ENCODE measurements around the gene SPATA1. TPM values are rescaled to one million over a fixed set of nuclear protein-coding genes. Genes with fewer than 3 reads are reported as not detected.
A peak's percentile ranks its signal among the peaks of the same experiment; 100 is the strongest.

SPATA1 gene
- total RNA-seq, 2 experiments from 2014 or later = 3.3 to 3.4 TPM

DNA sequence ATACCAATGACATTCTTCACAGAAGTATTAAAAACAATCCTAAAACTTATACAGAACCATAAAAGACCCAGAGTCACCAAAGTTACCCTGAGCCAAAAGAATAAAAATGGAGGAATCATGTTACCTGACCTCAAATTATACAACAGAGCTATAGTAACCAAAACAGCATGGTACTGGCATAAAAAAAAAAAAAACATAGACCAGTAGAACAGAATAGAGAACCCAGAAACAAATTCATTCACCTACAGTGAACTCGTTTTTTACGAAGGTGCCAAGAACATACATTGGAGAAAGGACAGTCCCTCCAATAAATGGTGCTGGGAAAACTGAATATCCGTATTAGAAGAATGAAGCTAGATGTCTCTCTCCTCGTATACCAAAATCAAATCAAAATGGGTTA lies 2.8 kb downstream of the SPATA1 start:
- ChIA-PET CTCF (interaction anchor here (1.3 to 2.1 kb wide), 2 partner anchors 65 to 111 kb away, joined by 4 read pairs; partner anchors contain the start of gene CTBS), POLR2A (interaction anchor here (0.8 to 0.9 kb wide), 2 partner anchors 65 to 70 kb away, joined by 4 to 5 read pairs; partner anchors contain the start of gene CTBS)
- H3K27me3 Mint-ChIP-seq (ENCODE audit: low read depth) = no peaks in the 10 kb centered on the region
- peaks cover 9% of the 10 kb centered on the region for H3K9me3 Mint-ChIP-seq (ENCODE audit: insufficient read depth)
- H3K36me3 Mint-ChIP-seq (ENCODE audit: low read depth) = peaks cover 32% of the 10 kb centered on the region
- ATAC-seq (no peak), DNase-seq (no peak)
- no peak overlapping the region for H3K4me3 Mint-ChIP-seq
- peaks cover 15% of the 10 kb centered on the region for H3K4me1 Mint-ChIP-seq (ENCODE audit: low read depth)
- H3K27ac Mint-ChIP-seq = no peak overlapping the region

GRCh38 chr1:84510165-84510564 lies 4.0 kb downstream of the SPATA1 start:
- ATAC-seq (no peak), DNase-seq (no peak)
- Mint-ChIP-seq H3K4me3 (no peak overlapping the region), H3K36me3 (ENCODE audit: low read depth) (peaks cover 24% of the 10 kb centered on the region), H3K27me3 (ENCODE audit: low read depth) (no peaks in the 10 kb centered on the region), H3K4me1 (ENCODE audit: low read depth) (peaks cover 6% of the 10 kb centered on the region), H3K27ac (no peak overlapping the region), H3K9me3 (ENCODE audit: insufficient read depth) (peaks cover 9% of the 10 kb centered on the region)
- POLR2A ChIA-PET = no interaction called here
- CTCF ChIA-PET = interaction anchor here (2.1 kb wide), 1 partner anchor 64 kb away, joined by 4 read pairs; the partner anchor contains the start of gene CTBS

GRCh38 chr1:84510668-84511067 lies 4.5 kb downstream of the SPATA1 start:
- H3K9me3 Mint-ChIP-seq (ENCODE audit: insufficient read depth) = peaks cover 9% of the 10 kb centered on the region
- DNase-seq = no peak
- ChIA-PET CTCF (interaction anchor here (2.1 kb wide), 1 partner anchor 63 kb away, joined by 4 read pairs; the partner anchor contains the start of gene CTBS), POLR2A (no interaction called here)
- H3K4me3 Mint-ChIP-seq = no peak overlapping the region
- H3K27me3 Mint-ChIP-seq (ENCODE audit: low read depth) = no peaks in the 10 kb centered on the region
- no peak overlapping the region for H3K27ac Mint-ChIP-seq
- H3K36me3 Mint-ChIP-seq (ENCODE audit: low read depth) = peaks cover 20% of the 10 kb centered on the region
- peaks cover 6% of the 10 kb centered on the region for H3K4me1 Mint-ChIP-seq (ENCODE audit: low read depth)
- ATAC-seq = no peak

GRCh38 chr1:84524590-84524989 lies 18.4 kb downstream of the SPATA1 start:
- H3K4me1 Mint-ChIP-seq (ENCODE audit: low read depth) = no peaks in the 10 kb centered on the region
- ChIA-PET POLR2A (interaction anchor here (1.5 kb wide), 1 partner anchor 18 kb away, joined by 5 read pairs; the partner anchor contains the start of genes GNG5 and SPATA1), CTCF (interaction anchor here (1.9 kb wide), 1 partner anchor 12 kb away, joined by 5 read pairs; no protein-coding TSS in a partner anchor)
- ATAC-seq (no peak), DNase-seq (no peak)
- no peak overlapping the region for H3K27ac Mint-ChIP-seq
- no peaks in the 10 kb centered on the region for H3K9me3 Mint-ChIP-seq (ENCODE audit: insufficient read depth)
- no peak overlapping the region for H3K4me3 Mint-ChIP-seq
- H3K27me3 Mint-ChIP-seq (ENCODE audit: low read depth) = no peaks in the 10 kb centered on the region
- peaks cover 6% of the 10 kb centered on the region for H3K36me3 Mint-ChIP-seq (ENCODE audit: low read depth)

DNA sequence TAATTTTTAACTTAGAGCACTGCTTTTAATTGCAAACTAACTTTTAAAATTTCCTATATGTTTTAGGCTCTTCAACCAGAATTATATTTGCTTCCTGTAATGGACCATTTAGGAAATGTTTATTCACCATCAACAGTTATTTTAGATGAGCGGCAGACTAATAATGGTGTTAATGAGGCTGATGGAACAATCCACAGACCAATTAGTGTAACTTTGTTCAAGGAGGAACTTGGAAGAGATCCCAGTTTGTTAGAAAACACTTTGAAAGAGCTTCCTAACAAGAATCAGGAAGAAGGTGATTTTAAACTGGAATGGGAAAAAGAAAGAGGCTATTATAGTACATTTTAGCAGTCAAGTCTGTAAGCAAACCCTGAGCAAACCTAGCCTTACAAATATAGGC lies 19.6 kb downstream of the SPATA1 start:
- H3K4me1 Mint-ChIP-seq (ENCODE audit: low read depth) = no peaks in the 10 kb centered on the region
- no peaks in the 10 kb centered on the region for H3K27me3 Mint-ChIP-seq (ENCODE audit: low read depth)
- ATAC-seq (no peak), DNase-seq (no peak)
- H3K27ac Mint-ChIP-seq = no peak overlapping the region
- no peak overlapping the region for H3K4me3 Mint-ChIP-seq
- ChIA-PET CTCF (no interaction called here), POLR2A (no interaction called here)
- peaks cover 6% of the 10 kb centered on the region for H3K36me3 Mint-ChIP-seq (ENCODE audit: low read depth)
- H3K9me3 Mint-ChIP-seq (ENCODE audit: insufficient read depth) = no peaks in the 10 kb centered on the region

- ChIA-PET POLR2A (interaction anchor here (1.1 kb wide), 1 partner anchor 32 kb away, joined by 7 read pairs; the partner anchor contains the start of genes GNG5 and SPATA1), CTCF (no interaction called here)
- Mint-ChIP-seq H3K9me3 (ENCODE audit: insufficient read depth) (no peaks in the 10 kb centered on the region), H3K27ac (no peak overlapping the region), H3K27me3 (ENCODE audit: low read depth) (no peaks in the 10 kb centered on the region), H3K4me3 (no peak overlapping the region), H3K4me1 (ENCODE audit: low read depth) (peaks cover 23% of the 10 kb centered on the region), H3K36me3 (ENCODE audit: low read depth) (peaks cover 7% of the 10 kb centered on the region)
- peak; percentile 15 for ATAC-seq
- DNase-seq = no peak
These were observed 32.4 kb downstream of the SPATA1 start for GRCh38 chr1:84538599-84538998.

DNA sequence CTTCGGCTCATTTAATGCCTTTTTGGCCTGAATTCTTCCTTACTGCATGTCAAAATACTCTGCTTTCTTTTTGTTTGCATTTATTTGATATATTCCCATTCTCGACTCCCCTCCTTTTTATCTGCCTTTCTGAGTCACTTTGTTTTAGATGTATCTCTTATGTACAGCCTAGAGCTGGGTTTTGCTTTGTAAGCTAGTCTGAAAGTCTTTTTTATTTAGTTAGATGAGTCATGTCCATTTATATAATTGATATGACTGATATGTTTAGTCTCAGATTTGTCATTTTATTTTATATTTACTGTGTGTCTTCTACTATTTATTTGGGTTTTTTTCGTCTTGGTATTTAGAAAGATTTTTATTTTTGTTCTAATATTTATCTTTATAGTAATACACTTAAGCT lies 33.8 kb downstream of the SPATA1 start:
- CTCF ChIA-PET = interaction anchor here (1.2 kb wide), 1 partner anchor 97 kb away, joined by 4 read pairs; no protein-coding TSS in a partner anchor
- ATAC-seq (no peak), DNase-seq (no peak)
- H3K27me3 Mint-ChIP-seq (ENCODE audit: low read depth) = no peaks in the 10 kb centered on the region
- H3K27ac Mint-ChIP-seq = no peak overlapping the region
- H3K36me3 Mint-ChIP-seq (ENCODE audit: low read depth) = peaks cover 7% of the 10 kb centered on the region
- POLR2A ChIA-PET = no interaction called here
- peaks cover 23% of the 10 kb centered on the region for H3K4me1 Mint-ChIP-seq (ENCODE audit: low read depth)
- H3K9me3 Mint-ChIP-seq (ENCODE audit: insufficient read depth) = no peaks in the 10 kb centered on the region
- H3K4me3 Mint-ChIP-seq = no peak overlapping the region

DNA sequence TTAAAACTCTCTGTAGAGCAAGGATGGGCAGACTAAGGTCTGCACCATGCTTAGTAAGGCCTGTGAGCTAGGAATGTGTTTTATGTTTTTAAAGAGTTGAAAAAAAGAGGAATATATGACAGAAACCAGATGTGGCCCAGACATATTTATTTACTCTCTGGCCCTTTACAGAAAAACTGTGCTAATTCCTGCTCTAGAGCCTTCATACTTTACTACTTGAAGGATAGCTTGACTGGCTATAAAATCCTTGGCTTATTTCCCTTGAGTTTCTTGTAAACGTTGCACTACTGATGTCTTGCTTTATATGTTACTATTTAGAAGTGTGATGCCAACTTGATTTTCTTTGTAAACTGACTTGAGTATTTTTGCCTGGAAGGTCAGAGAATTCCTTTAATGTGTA lies 34.6 kb downstream of the SPATA1 start:
- Mint-ChIP-seq H3K4me3 (no peak overlapping the region), H3K27ac (no peak overlapping the region), H3K4me1 (ENCODE audit: low read depth) (peaks cover 23% of the 10 kb centered on the region), H3K36me3 (ENCODE audit: low read depth) (peaks cover 7% of the 10 kb centered on the region), H3K27me3 (ENCODE audit: low read depth) (no peaks in the 10 kb centered on the region), H3K9me3 (ENCODE audit: insufficient read depth) (no peaks in the 10 kb centered on the region)
- DNase-seq (no peak), ATAC-seq (no peak)
- ChIA-PET POLR2A (no interaction called here), CTCF (interaction anchor here (0.8 to 1.2 kb wide), 2 partner anchors 79 to 98 kb away, joined by 4 read pairs; no protein-coding TSS in a partner anchor)

DNA sequence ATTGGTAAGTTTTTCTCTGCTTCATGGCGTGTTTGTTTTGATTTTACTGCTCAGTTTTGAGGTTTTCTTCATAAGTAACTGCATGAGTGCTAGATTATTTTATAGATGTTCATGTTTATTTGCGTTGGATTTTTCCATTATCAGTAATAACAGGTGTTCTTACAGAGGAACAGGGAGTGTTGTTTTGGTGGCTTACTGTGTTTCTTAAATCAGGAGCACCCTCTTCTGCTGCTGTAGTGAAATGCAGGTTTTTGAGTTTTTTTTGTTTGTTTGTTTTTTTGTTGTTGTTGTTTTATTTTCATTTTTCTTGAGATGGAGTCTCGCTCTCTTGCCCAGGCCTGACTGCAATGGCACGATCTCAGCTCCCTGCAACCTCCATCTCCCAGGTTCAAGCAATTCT lies 35.5 kb downstream of the SPATA1 start:
- no peak overlapping the region for H3K4me3 Mint-ChIP-seq
- DNase-seq = no peak
- H3K9me3 Mint-ChIP-seq (ENCODE audit: insufficient read depth) = no peaks in the 10 kb centered on the region
- H3K4me1 Mint-ChIP-seq (ENCODE audit: low read depth) = peaks cover 23% of the 10 kb centered on the region
- peaks cover 7% of the 10 kb centered on the region for H3K36me3 Mint-ChIP-seq (ENCODE audit: low read depth)
- no peak overlapping the region for H3K27ac Mint-ChIP-seq
- ChIA-PET CTCF (interaction anchor here (0.7 to 2.0 kb wide), 3 partner anchors 31 to 212 kb away, joined by 3 to 4 read pairs (median 4); no protein-coding TSS in a partner anchor), POLR2A (interaction anchor here (0.6 kb wide), 1 partner anchor 121 kb away, joined by 5 read pairs; no protein-coding TSS in a partner anchor)
- no peak for ATAC-seq
- H3K27me3 Mint-ChIP-seq (ENCODE audit: low read depth) = no peaks in the 10 kb centered on the region

GRCh38 chr1:84550826-84551225 lies 44.6 kb downstream of the SPATA1 start:
- H3K4me1 Mint-ChIP-seq (ENCODE audit: low read depth) = no peaks in the 10 kb centered on the region
- no peaks in the 10 kb centered on the region for H3K9me3 Mint-ChIP-seq (ENCODE audit: insufficient read depth)
- H3K4me3 Mint-ChIP-seq = no peak overlapping the region
- CTCF ChIA-PET = interaction anchor here (0.6 to 0.9 kb wide), 2 partner anchors 34 to 70 kb away, joined by 3 to 4 read pairs; no protein-coding TSS in a partner anchor
- H3K36me3 Mint-ChIP-seq (ENCODE audit: low read depth) = no peaks in the 10 kb centered on the region
- H3K27ac Mint-ChIP-seq = no peak overlapping the region
- H3K27me3 Mint-ChIP-seq (ENCODE audit: low read depth) = no peaks in the 10 kb centered on the region
- POLR2A ChIA-PET = interaction anchor here (0.7 kb wide), 2 partner anchors 24 to 149 kb away, joined by 3 read pairs; no protein-coding TSS in a partner anchor
- ATAC-seq (no peak), DNase-seq (no peak)

DNA sequence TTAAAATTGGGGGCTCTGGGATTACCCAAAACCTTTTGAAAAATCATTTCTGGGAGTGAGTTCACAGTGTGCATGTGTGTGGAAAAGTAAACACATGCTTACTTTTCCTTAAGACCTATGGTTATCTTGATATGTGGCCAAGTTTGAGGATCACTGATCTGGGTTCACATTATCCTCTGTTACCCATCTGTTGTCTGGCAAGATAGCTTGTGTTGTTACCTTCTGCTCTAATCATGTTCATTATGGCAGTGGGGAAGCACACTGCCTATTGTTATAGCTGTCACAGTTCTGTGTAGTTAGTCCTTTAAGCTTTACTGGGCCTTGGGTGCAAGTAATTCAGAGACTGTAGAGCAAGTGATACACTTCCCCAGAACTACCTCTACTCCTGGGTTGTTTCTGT lies 63.0 kb downstream of the SPATA1 start:
- CTCF ChIA-PET = no interaction called here
- H3K36me3 Mint-ChIP-seq (ENCODE audit: low read depth) = peaks cover 45% of the 10 kb centered on the region

DNA sequence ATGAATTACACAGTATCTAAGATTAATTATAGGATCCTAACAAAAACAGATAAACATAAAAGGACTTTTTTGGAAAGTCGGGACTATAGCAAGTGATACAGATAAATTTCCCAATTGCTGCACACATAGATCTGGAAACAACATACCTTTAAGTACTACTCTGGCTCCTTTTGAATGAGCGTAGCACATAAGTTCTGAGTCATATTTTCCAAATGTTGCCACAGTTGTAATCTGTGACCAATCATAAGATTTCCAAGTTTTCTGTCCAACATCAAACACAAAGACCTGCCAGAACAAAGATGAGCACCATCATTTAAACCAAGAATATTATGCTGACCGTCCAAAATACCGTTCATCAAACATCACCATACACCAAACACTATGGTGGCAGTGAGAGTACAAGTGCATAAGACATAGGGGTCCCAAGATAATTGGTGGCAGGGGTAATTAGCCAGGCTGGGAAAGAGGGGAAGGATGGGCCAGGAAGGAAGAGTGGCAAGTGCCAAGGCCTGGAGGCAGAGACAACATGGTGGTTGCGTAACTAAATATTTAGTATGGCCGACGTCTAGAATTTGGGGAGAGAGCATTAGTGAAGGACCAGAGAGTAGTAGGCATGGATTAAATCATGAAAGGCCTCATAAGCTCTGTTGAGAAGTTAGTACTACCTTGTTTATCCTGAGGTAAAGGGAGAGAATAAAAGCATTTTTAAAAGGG lies 64.4 kb downstream of the SPATA1 start:
- ATAC-seq (no peak), DNase-seq (no peak)
- H3K4me3 Mint-ChIP-seq = no peak overlapping the region
- H3K36me3 Mint-ChIP-seq (ENCODE audit: low read depth) = peaks cover 45% of the 10 kb centered on the region
- POLR2A ChIA-PET = no interaction called here
- H3K27me3 Mint-ChIP-seq (ENCODE audit: low read depth) = no peaks in the 10 kb centered on the region
- no peak overlapping the region for H3K27ac Mint-ChIP-seq
- H3K4me1 Mint-ChIP-seq (ENCODE audit: low read depth) = peaks cover 33% of the 10 kb centered on the region
- no peaks in the 10 kb centered on the region for H3K9me3 Mint-ChIP-seq (ENCODE audit: insufficient read depth)
- CTCF ChIA-PET = interaction anchor here (1.1 kb wide), 1 partner anchor 67 kb away, joined by 3 read pairs; no protein-coding TSS in a partner anchor

More for the DNA sequence above, 63.0 kb downstream of the SPATA1 start:
- no peaks in the 10 kb centered on the region for H3K27me3 Mint-ChIP-seq (ENCODE audit: low read depth)
- H3K27ac Mint-ChIP-seq = no peak overlapping the region
- no peak for ATAC-seq
- no peak overlapping the region for H3K4me3 Mint-ChIP-seq
- H3K9me3 Mint-ChIP-seq (ENCODE audit: insufficient read depth) = no peaks in the 10 kb centered on the region
- no peak for DNase-seq
- peaks cover 23% of the 10 kb centered on the region for H3K4me1 Mint-ChIP-seq (ENCODE audit: low read depth)
- POLR2A ChIA-PET = interaction anchor here (1.0 kb wide), 1 partner anchor 63 kb away, joined by 4 read pairs; the partner anchor contains the start of genes GNG5 and SPATA1

Data from activated CD8-positive, alpha-beta T cell treated with anti-CD3 and anti-CD28 coated beads, Interleukin-2, amount 10 ng/mL, durations not matched to agents 7 days and 5 days (primary cell).